CMK (cell line): ENCODE measurements around the gene NCBP3.

Experiments used
- DNase-seq: peaks from one replicate; pipeline ENCODE4 v3.0.0-alpha.2; 2010; ENCODE audit warnings: low read depth

Gene NCBP3, protein sequence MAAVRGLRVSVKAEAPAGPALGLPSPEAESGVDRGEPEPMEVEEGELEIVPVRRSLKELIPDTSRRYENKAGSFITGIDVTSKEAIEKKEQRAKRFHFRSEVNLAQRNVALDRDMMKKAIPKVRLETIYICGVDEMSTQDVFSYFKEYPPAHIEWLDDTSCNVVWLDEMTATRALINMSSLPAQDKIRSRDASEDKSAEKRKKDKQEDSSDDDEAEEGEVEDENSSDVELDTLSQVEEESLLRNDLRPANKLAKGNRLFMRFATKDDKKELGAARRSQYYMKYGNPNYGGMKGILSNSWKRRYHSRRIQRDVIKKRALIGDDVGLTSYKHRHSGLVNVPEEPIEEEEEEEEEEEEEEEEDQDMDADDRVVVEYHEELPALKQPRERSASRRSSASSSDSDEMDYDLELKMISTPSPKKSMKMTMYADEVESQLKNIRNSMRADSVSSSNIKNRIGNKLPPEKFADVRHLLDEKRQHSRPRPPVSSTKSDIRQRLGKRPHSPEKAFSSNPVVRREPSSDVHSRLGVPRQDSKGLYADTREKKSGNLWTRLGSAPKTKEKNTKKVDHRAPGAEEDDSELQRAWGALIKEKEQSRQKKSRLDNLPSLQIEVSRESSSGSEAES

DNA sequence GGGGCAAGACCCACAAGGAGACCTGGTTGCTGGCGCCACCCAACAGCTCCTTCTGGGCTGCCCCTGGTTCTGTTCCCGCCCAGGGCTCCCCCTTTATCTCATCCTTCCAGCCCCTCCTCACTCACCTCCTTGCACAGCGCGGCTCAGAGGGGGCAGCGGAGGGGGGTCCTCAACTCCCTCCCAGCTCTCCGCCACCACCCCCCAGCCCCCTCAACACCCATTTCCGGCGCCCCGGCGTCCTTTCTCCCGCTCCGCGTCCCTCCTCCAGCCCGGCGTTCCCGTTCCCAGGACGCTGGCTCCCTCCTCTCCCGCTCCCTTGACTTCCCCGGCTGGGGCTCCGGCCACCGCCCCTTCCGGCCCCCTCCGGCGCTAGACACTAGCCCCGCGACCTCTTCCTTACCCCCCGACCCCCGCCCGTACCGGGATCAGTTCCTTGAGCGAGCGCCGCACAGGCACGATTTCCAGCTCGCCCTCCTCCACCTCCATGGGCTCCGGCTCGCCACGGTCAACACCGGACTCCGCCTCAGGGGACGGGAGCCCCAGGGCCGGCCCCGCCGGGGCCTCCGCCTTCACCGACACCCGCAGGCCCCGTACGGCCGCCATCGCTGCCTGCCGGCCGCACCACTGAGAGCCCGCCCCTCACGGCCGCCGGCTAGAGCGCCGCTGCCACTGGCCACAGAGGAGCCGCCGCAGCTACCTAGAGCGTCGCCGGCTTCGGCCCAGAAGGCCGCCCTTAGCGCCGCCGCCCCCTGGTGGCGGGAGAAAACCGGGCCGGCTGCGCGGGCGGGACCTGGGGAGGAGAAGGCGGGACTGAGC lies at the start of gene NCBP3:
Gene NCBP3, minus strand, starts transcription at position 626 of the 816 bp plus-strand sequence. Its CDS starts 23 bp downstream, at position 603.
- peak; percentile 58 for DNase-seq

DNA sequence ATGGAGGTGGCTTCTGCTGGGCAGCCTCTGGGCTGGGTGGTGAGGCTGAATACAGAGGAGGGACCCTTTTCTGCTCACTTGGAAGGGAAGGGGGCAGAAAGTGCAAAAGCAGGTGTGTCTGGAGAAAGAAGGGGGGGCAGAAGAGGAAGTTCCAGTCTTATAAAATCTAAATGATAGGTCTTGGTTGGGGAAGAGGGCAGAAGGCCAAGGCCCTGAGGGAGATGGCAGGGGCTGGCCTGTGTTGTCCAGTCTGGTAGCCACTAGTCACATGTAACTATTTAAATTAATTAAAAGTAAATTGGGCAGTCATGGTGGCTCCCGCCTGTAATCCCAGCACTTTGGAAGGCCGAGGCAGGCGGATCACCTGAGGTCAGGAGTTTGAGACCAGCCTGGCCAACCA lies 49.3 kb upstream of the NCBP3 start:
- DNase-seq: no peak

DNA sequence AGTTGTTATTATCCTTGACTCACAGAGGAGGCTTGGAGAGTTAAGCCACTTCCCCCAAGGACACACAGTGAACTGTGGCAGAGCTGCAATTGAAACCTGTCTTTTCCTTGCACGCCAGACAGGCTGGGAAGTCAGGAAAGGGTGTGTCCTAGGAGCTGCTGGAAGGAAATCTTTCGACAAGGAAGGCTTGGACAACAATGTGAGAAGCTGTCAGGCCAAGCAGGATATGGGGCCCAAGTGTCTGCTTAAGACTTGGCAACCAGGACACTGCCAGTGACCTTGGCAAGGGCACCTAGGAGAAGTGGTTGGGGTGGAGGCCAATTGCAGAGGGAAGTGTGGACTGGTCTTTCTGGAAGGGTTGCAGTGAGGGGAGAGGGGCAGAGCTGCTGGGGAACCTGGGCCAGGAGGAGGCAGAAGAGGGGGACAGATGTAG lies 48.9 kb upstream of the NCBP3 start:
- no peak for DNase-seq

DNA sequence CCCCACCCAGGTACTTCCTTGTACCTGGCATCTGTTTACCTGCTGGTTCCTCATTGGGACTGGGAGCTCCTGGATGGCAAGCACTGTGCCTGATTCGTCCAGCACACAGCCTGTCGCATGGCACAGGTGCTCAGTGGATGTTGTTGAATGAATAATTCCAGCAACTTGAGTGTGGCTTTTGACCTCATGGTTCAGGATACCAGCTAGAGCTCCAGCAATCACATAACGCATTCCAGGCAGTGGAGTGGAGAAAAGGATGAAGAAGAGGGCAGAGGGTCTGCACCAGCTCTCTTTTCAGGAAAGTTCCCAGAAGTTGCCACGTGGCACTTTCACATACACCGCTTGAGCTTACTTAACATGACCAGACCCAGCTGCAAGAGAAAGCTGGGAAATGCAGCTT lies 48.1 kb upstream of the NCBP3 start:
- no peak for DNase-seq

DNA sequence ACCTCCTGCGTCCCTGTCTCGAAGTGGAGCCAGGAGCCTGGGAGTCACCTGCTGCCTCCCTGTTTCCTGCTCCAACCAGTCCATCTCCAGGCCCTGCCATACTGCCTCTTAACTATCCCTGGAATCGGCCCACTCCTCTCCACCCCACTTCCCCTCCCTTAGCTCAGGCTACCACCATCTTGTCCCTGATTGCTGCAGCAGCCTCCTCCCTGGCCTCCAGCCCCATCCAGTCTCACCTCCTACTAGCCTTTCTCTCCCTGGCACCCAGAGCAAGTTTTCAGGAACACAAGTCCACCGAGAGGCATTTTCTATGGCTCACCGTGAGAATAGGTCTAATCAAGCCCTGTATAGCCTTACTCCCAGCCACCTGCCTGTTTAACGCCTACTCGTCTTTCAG lies 47.7 kb upstream of the NCBP3 start:
- DNase-seq: no peak

DNA sequence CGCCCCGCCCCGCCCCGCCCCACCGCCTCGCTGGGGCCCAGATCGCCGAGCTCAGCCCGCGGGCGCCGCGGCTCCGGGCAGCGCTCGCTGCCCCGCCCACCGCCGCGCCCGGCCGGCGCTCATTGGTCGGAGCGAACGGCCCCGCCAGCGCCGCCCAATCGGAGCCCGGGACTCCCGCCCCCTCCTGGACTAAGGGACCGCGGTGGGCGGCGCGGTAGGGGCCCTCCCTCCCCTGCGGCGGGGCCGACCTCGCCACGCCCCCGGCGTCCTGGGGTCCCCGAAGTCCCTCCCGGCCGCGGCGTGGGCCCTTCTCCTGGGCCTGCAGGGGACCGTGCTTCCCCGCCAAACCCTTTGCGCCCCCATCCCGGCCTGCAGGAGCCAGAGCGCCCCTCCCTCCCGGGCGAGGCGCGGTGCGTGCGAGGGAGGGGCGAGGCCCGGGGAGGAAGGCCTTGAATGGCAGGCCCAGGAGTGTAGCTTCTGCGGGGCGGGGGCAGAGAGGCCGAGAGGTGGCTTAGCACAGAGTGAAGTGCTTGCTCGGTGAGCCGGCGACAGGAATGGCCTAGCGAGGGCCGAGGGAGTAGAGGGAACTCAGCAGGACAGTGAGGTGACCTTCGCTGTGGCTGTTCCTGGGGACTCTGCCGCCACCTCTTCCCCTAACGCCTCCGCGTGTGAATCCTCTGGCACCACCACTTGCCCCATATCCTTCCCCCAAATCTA lies 47.1 kb upstream of the NCBP3 start, which contains the start of gene CAMKK1:
Gene CAMKK1, minus strand, starts transcription at position 51 of the 717 bp plus-strand sequence. CDS start 7,366 bp downstream, outside the sequence.
- peak; percentile 67 for DNase-seq

DNA sequence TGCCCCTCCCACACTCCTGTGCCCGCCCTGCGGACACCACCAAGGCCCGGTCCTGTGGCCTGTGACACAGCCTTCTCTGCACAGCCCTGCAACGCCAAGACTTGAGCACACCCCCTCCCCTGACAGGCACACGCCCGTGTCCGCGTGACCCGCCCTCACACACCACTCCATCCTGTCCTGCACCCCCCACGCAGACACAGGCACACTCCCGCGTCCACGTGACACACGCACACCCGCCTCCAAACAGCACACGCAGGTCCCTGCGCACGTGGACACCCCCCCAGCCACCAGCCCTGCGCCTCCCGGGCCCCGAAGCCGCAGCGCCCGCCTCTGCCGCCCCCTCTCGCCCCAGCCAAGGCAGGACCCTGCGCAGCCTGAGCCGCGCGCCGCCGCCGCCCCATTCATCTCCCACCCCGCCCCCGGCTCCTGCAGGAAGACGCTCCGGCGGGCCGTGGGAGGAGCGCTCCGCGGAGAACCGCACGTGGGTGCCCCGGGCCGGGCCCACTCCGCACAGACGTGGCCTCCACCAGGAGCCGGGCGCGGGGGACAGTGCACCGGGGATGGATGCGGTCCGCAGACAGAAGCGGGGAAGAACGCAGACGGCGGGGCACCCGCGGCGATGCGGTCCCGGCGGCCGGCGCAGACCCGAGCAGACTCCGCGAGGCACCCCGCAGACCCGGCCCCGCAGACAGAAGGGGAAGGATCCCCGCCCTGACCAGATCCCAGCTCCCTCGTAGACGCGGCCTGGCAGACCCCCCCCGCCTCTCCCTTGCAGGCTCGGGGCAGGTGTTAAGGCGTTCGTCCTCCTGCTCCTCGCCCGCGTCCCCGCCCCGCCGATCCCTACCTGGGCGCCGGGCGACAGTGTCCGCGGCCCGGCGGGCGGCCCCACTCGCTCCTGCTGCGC lies 46.3 kb upstream of the NCBP3 start:
- peak; percentile 65 for DNase-seq

DNA sequence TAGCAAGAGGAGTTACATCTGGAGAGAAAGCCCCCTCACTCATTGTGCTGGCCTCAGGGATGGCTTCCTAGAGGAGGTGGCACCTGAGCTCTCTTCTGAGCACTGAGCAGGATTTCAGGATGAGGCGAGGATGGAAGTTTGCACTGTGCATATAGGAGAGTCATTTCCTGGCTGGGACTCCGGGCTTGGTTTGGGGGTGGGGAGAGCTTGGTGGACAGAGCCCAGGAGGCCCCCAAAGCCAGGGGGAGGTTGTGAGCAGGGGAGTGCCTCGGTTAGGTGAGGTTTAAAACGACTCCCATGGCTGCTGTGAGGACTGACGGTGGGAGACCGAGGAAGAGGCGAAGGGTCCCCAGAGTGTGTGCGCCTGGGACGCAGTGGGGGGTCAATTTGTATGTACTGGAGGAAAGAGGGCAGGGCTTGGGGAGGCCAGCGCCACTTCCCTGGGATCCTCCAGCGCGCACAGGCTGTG lies 45.6 kb upstream of the NCBP3 start:
- no peak for DNase-seq

DNA sequence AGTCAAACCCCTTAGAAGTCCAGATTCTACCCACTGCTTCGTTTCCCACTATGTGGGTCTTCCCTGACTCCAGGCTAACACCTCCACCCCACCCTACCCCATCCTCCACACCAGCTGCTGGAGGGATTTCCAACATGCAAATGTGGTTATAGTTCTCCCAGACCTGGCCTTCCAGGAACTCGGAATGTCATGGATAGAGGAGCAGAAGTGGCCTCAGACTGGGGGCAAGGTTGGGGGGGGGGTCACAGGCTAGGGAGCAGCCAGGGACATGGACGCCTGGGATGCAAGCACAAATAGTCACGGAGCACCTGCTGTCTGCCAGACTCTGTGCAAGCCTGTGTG lies 44.8 kb upstream of the NCBP3 start:
- no peak for DNase-seq

DNA sequence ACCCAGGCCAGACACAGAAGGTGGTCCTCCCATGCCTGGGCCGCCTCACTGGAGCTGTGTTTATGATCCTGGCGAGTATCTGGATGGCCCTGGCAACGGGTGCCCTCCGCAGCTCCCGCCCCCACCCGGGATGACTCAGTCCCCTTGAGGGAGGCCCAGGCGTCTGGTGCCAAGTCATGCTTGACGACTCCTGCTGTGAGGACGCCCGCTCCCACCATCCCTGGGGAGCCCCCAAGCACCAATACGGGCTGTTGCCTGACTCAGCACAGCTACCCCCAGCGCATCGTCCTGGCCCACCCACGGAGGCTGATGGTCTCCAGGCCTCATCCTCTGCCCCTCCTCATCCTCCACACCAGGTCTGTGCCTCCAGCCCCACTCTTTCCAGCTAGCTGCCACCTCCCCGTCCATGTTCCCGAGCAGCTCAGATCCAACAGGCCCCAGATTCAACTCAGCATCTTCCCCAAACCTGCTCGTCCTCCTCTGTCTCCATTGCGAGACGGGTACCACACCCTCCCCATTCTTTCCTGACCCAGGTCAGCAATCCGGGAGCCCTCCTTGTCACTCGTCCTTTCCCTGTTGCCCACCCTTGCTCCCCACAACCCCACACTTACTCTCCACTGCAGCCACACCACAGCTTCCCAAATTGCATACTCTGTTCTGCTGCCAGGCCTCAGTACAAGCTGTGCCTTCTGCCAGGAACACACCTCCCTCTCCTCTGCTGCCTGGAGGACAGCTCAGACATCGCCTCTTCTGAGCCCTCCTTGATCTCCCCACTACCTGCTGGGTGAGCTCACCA lies 44.2 kb upstream of the NCBP3 start:
- DNase-seq: no peak

DNA sequence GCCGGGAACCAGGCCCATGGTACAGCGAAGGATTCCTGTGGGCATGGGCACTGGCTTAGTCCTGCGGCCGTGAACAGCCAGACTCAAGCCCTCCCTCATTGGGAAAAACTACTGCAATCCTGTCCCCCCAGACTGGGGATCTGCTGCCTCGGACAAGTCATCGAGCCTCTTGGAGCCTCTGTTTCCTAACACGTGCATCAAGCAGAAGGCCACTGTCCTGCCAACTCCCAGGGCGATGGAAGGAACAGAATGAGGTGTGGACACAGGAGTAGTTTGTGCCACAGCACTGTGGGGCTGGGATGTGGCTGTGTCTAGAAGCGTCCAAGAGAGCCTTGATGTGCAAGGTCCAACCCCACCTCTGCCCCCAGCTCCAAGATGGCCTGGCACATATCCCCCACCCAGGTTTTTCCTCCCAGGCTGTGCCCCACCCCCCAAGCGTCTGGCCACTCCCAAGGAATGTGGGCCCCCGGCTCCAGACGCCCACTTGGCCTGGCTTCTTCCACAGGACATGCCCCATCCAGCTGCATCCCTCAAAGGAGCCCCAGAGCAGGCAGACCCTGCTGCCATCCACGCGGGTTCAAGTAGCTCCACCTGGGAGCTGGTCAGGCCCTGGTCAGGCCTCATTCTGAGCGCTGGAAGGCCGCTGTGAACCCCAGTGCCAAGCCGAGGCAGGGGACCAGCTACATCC lies 43.4 kb upstream of the NCBP3 start:
- no peak for DNase-seq

DNA sequence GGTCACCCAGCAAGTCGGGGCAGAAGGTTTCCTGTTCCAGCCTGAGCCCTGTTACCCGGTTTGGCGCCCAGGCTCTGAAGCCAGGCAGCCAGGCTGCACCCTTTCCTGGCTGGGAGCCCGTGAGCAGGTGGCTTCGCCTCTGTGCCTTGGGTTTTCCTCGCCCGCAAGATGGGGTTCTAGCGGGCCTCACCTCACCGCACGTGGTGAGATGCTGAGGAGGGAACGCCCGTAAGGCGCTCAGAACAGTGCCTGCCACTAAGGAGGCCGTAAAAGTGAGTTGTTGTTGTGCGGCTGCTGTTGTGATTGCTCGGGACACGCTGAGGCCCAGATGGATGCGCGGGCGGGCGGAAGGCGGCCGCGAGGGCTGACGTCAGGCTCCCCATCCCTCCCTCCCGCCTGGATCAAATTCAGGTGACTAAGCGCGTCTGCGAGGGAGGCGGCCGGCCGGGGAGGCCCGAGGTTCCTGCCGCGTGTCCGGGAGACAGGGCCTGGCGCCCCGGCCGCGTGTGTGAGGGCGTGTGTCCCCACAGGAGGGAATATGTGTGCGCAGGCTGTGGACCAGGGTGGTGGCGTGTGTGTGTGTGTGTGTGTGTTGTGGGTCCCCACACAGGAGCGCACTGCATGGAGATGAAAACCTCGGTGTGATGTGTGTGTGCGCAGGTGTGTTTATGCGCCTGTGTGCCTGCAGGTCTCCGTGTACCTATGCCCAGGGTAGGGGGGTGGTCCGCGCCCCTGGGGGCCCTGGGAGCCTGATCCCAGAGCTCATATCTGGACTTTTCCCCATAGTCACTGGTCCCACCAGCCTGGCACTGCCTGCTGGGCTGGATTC lies 42.5 kb upstream of the NCBP3 start:
- no peak for DNase-seq

DNA sequence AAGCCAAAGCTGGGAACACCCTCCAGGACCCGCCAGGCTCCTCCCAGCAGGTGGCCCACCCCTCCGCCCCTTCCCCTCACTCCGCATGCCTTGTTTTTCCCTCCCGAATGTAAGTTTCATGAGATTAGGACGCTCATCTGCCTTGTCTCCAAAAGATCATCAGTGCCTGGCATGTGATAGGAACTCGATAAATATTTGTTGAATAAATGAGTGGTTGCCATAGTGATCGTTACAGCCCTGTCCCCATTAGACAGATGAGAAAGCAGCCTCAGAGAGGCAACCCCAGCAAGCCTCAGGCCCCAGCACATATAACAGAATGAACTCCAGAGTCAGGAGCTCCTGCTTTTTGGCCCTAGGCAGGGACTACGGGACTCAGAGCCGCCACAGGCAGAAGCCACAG lies 41.8 kb upstream of the NCBP3 start:
- no peak for DNase-seq

DNA sequence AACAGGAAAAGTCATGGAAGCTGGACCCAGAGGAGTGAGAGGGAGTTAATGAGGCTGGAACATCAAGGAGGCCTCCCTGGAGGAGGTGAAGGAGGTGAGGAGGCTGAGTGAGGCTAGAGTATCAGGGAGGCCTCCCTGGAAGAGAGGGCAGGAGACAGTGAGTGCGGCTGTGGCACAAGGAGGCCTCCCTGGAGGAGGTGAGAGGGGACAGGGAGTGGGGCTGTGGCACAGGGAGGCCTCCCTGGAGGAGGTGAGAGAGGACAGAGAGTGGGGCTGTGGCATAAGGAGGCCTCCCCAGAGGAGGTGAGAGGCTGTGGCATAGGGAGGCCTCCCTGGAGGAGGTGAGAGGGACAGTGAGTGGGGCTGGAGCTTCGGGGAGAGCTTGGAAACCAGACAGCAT lies 41.3 kb upstream of the NCBP3 start:
- DNase-seq: no peak

DNA sequence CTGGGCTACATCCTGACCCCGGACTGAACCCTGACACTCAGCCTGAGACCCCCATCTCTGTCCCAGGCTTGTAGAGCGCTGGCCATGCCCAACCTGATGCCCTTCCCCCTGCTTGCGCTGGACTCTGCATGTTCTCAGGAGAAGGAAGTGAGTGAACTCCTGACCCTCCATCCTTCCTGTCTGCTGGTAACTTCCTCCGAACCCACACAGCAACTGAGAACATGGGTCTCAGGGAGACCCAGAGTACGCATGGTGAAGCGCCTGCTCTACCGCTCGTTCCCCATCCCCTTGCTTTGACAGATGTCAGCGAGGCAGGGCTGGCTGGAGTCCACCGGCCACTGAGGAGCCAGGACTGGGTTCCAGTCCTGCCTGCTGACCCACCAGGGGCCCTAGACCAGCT lies 40.7 kb upstream of the NCBP3 start:
- DNase-seq: no peak

DNA sequence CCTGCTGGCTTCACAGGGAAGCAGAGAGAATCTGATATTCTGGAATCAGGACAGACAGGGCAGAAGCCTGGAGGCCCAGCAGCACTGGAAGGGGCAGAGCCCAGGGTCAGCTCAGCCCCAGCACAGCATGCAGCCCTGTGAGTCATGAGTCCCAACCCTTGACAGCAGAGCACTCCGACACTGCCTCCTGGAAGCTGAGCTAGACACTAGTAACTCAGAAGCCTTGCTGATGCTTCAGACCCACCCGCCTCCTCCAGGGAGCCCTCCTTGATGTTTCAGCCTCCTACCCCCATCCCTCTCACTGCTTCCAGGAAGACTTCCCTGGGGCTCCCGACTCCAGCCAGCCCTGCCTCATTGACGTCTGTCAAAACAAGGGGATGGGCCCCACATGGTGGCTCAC lies 39.9 kb upstream of the NCBP3 start:
- DNase-seq: no peak

DNA sequence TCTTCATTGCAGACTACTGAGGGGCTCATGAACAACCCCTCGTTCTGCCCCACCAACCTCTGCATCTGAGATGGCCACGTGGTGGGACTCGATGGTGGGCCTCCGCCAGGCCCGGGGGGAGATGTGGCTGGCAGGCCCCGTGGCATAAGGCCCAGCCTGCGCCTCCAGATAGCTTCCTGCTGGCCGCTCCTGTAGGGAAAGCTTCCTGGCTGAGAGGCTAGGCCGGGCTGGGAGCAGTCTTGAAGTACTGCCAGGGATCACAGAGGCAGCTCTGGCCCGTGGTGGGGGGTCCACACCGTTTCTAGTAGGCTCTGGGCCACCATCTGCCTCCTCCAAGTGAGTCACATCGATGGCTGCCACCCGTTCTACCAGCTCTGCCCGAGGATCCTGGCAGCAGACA lies 39.2 kb upstream of the NCBP3 start:
- no peak for DNase-seq

DNA sequence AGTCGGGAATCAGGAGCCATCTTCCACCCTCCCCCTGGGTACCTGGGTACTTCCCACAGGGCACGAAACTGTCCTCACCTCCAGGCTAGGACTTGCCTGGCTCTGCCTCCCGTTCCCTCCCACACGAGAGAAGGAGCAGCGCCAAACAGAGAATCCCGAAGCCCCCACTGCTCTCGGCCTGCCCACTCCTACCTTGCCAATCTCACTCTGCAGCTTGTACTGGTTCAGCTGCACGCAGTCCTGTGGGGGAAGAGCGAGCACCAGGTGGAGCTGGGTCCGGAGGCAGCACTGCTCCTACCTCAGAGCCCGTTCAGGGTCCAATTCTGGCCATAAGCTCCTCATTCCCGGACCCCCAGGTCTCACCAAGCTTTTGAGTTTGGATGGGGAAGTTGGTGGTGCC lies 38.1 kb upstream of the NCBP3 start:
- DNase-seq: no peak

DNA sequence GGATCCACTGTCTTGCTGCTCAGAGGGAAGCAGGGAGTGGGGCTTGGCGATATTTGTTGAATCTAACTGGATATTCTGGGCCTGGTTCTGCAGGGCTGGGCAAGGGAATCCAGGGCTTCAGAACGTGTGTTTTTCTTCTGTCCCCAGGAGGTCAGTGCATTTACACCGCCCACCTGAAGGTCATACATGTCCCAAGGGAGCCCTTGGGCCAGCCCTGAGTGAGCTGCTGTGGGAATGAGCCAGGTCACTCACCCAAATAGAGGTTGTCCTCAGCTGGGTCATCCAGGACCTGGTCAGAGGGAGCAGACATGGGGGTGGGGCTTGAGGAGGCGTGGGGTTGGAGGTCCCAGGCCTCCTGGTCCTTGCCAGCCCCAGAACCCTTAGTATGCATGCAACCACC lies 36.2 kb upstream of the NCBP3 start:
- DNase-seq: no peak
